ACC112 (cell line): ENCODE results near the gene GLIS2.

Experiments
- H2AFZ ChIP-seq: fragments of 200-600 bp; sonication (generic); one replicate; pipeline ENCODE4 v1.6.0; 2017; ENCODE audit warnings: antibody characterized with exemption, low read length; ENCODE audit not compliant: unreplicated experiment
- H3K27ac ChIP-seq: fragments of 200-600 bp; sonication (generic); 2 replicates; pipeline ENCODE4 v1.5.1; 2014; ENCODE audit warnings: low read depth, mild to moderate bottlenecking, antibody characterized with exemption, low read length, moderate library complexity
- H3K27me3 ChIP-seq: fragments of 200-600 bp; sonication (generic); 2 replicates; pipeline ENCODE4 v1.6.1; 2014; ENCODE audit warnings: mild to moderate bottlenecking, antibody characterized with exemption, low read length, moderate library complexity, mixed read lengths; ENCODE audit not compliant: insufficient read depth
- H3K36me3 ChIP-seq: fragments of 200-600 bp; sonication (generic); 2 replicates; pipeline ENCODE4 v1.6.1; 2016; ENCODE audit warnings: mild to moderate bottlenecking, antibody characterized with exemption, low read length, moderate library complexity, mixed read lengths; ENCODE audit not compliant: insufficient read depth
- H3K4me1 ChIP-seq: fragments of 200-600 bp; sonication (generic); one replicate; pipeline ENCODE4 v1.6.1; 2016; ENCODE audit warnings: low read length, mixed read lengths; ENCODE audit not compliant: insufficient read depth, unreplicated experiment, control insufficient read depth
- H3K4me3 ChIP-seq: fragments of 200-600 bp; sonication (generic); 2 replicates; pipeline ENCODE4 v1.5.1; 2014; ENCODE audit warnings: mild to moderate bottlenecking, low read depth, low read length
- H3K79me2 ChIP-seq: fragments of 200-600 bp; sonication (generic); one replicate; pipeline ENCODE4 v1.6.0; 2016; ENCODE audit warnings: low read length; ENCODE audit not compliant: control insufficient read depth, unreplicated experiment, insufficient read depth

Gene GLIS2

GRCh38 chr16:4297480-4297879 is 18.4 kb upstream of the GLIS2 start:
- H3K36me3 ChIP-seq, result no peaks in the 10 kb centered on the region
- H3K27ac ChIP-seq, result no peak overlapping the region
- no peak overlapping the region for H3K4me3 ChIP-seq
- no peak overlapping the region for H2AFZ ChIP-seq
- H3K27me3 ChIP-seq, result no peaks in the 10 kb centered on the region
- H3K4me1 ChIP-seq, result peaks cover 16% of the 10 kb centered on the region
- no peaks in the 10 kb centered on the region for H3K79me2 ChIP-seq

- H3K4me3 ChIP-seq, result 0 out of 2 replicates have a peak overlapping the region, but pooled peaks have one; percentile 20
- no peaks in the 10 kb centered on the region for H3K27me3 ChIP-seq
- H2AFZ ChIP-seq, result peak overlapping the region; percentile 27
- no peaks in the 10 kb centered on the region for H3K36me3 ChIP-seq
- H3K4me1 ChIP-seq, result peaks cover 8% of the 10 kb centered on the region
- no peaks in the 10 kb centered on the region for H3K79me2 ChIP-seq
- peak overlapping the region; percentile 57 for H3K27ac ChIP-seq
These were observed 16.9 kb upstream of the GLIS2 start for GRCh38 chr16:4298761-4299522.

GRCh38 chr16:4301177-4301576 is 14.7 kb upstream of the GLIS2 start:
- H3K4me3 ChIP-seq, result no peak overlapping the region
- no peak overlapping the region for H2AFZ ChIP-seq
- no peak overlapping the region for H3K27ac ChIP-seq
- peaks cover 6% of the 10 kb centered on the region for H3K4me1 ChIP-seq
- H3K79me2 ChIP-seq, result peaks cover 5% of the 10 kb centered on the region
- H3K27me3 ChIP-seq, result no peaks in the 10 kb centered on the region
- peaks cover 3% of the 10 kb centered on the region; the same call in 1 of the 2 replicates for H3K36me3 ChIP-seq

GRCh38 chr16:4301968-4302367 is 13.9 kb upstream of the GLIS2 start:
- Histone ChIP-seq H2AFZ (no peak overlapping the region), H3K27ac (no peak overlapping the region), H3K36me3 (peaks cover 5% of the 10 kb centered on the region; the same call in 1 of the 2 replicates), H3K79me2 (peaks cover 13% of the 10 kb centered on the region), H3K4me3 (no peak overlapping the region), H3K4me1 (peaks cover 10% of the 10 kb centered on the region), H3K27me3 (no peaks in the 10 kb centered on the region)

GRCh38 chr16:4303973-4304372 is 11.9 kb upstream of the GLIS2 start:
- Histone ChIP-seq H3K4me1 (peaks cover 6% of the 10 kb centered on the region), H3K4me3 (no peak overlapping the region), H3K27me3 (no peaks in the 10 kb centered on the region), H3K79me2 (peaks cover 13% of the 10 kb centered on the region), H3K36me3 (peaks cover 5% of the 10 kb centered on the region; the same call in 1 of the 2 replicates), H2AFZ (no peak overlapping the region), H3K27ac (no peak overlapping the region)

- Histone ChIP-seq H3K4me1 (peaks cover 6% of the 10 kb centered on the region), H2AFZ (peak overlapping the region; percentile 34), H3K36me3 (peaks cover 5% of the 10 kb centered on the region; the same call in 1 of the 2 replicates), H3K27me3 (no peaks in the 10 kb centered on the region), H3K4me3 (peak overlapping the region; percentile 81), H3K79me2 (peaks cover 13% of the 10 kb centered on the region), H3K27ac (peak overlapping the region; percentile 67)
These were observed 9.2 kb upstream of the GLIS2 start for GRCh38 chr16:4306470-4307214.

- H2AFZ ChIP-seq, result peak overlapping the region; percentile 39
- H3K36me3 ChIP-seq, result peaks cover 5% of the 10 kb centered on the region; the same call in 1 of the 2 replicates
- peak overlapping the region; percentile 67 for H3K27ac ChIP-seq
- peaks cover 13% of the 10 kb centered on the region for H3K79me2 ChIP-seq
- H3K27me3 ChIP-seq, result no peaks in the 10 kb centered on the region
- H3K4me3 ChIP-seq, result peak overlapping the region; percentile 81
- peaks cover 6% of the 10 kb centered on the region for H3K4me1 ChIP-seq
These were observed 8.4 kb upstream of the GLIS2 start for GRCh38 chr16:4307215-4308037.

- Histone ChIP-seq H3K4me1 (peaks cover 6% of the 10 kb centered on the region), H3K27ac (no peak overlapping the region), H2AFZ (no peak overlapping the region)
These were observed 6.6 kb upstream of the GLIS2 start for GRCh38 chr16:4309102-4309832.

GRCh38 chr16:4309833-4310266 is 6.0 kb upstream of the GLIS2 start:
- no peak overlapping the region for H3K4me3 ChIP-seq
- H3K79me2 ChIP-seq, result peaks cover 13% of the 10 kb centered on the region
- H3K36me3 ChIP-seq, result peaks cover 5% of the 10 kb centered on the region; the same call in 1 of the 2 replicates
- H3K27me3 ChIP-seq, result no peaks in the 10 kb centered on the region
- no peak overlapping the region for H3K27ac ChIP-seq
- H2AFZ ChIP-seq, result no peak overlapping the region
- peaks cover 6% of the 10 kb centered on the region for H3K4me1 ChIP-seq

More at GRCh38 chr16:4309102-4309832, 6.6 kb upstream of the GLIS2 start:
- H3K36me3 ChIP-seq, result peaks cover 5% of the 10 kb centered on the region; the same call in 1 of the 2 replicates
- peaks cover 13% of the 10 kb centered on the region for H3K79me2 ChIP-seq
- no peaks in the 10 kb centered on the region for H3K27me3 ChIP-seq
- no peak overlapping the region for H3K4me3 ChIP-seq
